GM12874 (cell line): Measurements from ENCODE around the gene ITIH3.

Experiments used
- TF ChIP-seq, protein P1 (sequence below): IDR thresholded peaks from 2 replicates; pipeline ENCODE4 v1.5.1; 2011; ENCODE audit warnings: low read depth, mild to moderate bottlenecking, control low read depth, low read length, moderate library complexity; ENCODE audit not compliant: insufficient read depth

The ITIH3 gene

DNA sequence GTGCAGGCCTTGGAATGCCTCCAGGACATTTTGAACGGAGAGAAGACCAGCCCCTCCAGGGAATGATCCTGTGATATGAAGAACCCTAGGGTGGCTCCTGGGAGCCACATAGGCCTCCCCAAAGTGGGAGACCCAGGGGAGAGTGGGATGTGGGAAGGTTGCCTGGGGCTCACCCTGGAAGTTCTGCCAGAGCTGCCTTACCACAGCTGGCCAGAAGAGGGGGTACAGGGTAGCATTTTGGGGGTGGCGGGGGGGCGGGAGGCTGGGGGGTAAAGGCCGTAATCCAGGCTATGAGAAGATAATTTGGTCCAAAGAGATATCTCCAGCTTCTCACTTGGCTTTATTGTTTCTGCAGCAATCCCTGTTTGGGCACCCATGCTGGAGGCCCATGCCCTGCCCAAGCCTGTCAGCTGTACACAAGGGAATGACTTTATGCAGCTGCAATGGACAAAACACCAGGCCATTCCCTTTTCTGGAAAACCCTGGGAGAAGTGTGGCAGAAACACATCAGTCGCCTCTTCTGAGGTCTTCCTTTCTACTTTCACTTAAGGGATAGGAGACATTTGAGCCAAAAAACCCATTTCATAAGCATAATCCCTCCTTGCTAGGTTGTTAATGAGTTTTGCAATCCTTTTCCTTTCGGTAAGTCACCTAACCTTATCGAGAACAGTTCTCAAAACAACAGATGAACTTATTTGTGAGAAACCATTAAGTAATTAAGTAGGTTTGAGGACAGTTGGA lies 51.3 kb downstream of the ITIH3 start:
- TF ChIP-seq, protein P1, sequence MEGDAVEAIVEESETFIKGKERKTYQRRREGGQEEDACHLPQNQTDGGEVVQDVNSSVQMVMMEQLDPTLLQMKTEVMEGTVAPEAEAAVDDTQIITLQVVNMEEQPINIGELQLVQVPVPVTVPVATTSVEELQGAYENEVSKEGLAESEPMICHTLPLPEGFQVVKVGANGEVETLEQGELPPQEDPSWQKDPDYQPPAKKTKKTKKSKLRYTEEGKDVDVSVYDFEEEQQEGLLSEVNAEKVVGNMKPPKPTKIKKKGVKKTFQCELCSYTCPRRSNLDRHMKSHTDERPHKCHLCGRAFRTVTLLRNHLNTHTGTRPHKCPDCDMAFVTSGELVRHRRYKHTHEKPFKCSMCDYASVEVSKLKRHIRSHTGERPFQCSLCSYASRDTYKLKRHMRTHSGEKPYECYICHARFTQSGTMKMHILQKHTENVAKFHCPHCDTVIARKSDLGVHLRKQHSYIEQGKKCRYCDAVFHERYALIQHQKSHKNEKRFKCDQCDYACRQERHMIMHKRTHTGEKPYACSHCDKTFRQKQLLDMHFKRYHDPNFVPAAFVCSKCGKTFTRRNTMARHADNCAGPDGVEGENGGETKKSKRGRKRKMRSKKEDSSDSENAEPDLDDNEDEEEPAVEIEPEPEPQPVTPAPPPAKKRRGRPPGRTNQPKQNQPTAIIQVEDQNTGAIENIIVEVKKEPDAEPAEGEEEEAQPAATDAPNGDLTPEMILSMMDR, result peak; percentile 63; the same call in 1 of the 2 replicates

DNA sequence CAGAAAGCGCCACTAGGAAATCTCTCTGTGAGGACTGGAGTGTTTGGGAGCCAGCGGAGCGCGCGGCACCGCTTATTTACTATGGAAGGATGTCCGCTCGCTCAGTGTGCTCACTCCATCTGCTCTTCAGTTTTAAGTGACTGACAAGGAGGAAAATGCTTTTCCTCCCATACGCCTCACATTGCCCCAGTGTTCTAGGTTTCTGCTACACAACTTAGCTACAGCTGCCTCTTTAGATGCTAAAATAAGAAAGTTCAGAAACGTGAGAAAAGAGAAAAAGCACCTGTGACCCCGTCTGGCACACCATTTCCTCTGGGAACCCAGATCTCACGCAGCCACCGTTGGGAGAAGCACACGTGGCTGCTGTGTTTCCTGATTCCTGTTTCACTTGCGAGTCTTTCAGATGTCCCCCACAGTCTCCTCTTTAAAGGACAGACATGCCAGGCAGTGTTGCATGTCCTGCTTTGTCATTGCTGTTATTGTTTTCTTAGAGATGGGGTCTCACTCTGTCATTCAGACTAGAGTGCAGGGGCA lies 51.9 kb downstream of the ITIH3 start:
- TF ChIP-seq, protein P1, result no peak

DNA sequence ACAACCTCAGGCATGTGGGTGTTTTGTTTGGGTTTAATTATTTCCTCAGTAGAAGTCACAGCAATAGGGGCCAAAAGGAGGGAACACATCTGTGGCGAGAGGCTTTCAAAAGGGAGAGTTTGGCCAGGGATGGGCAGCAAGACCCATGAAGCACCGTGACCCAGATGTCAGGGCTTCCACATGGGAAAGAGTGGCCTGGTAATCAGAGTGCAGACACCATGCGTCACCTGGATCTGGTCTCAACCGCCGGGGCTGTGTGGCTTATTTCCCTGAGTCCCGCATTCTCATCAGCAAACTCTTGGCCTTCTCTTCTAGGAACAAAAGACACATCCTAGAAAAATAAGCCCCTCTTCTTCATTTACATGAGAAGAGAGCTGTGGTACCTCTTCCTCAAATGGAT lies 52.6 kb downstream of the ITIH3 start:
- TF ChIP-seq, protein P1, result no peak

DNA sequence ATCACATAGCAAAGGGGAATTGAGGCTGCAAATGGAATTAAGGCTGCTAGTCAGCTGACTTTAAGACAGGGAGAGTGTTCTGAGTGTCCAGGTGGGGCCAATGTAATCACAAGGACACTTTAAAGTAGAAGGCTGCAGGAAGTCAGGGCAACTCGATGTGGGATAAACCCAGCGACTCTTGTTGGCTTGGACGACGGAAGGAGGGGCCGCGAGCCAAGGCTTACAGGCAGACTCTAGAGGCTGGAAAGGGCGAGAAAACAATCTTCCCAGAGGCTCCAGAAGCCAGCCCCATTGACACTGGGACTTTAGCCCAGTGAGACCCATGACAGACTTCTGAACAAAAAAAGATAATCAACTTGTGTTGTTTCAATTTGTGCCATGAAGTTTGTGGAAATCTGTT lies 53.1 kb downstream of the ITIH3 start:
- TF ChIP-seq, protein P1, result no peak

DNA sequence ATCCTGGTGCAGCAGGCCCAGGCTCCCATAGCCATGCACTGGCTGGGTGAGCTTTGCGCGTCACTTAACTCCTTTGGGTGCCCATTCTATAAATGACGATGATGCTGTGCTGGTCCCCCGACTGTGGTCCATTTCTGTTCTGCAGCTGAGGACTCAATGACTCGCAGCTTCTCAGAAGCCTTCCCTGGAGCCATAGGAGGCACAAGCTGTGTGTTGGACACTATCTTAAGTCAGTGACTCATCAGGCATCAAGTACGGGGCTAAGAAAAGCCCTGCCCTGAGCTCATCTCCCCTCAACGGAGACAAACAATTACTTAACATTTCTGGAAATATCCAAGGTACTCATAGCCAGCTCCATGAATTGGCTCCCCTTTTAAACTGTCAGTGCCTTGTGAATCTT lies 54.0 kb downstream of the ITIH3 start:
- TF ChIP-seq, protein P1, result no peak

DNA sequence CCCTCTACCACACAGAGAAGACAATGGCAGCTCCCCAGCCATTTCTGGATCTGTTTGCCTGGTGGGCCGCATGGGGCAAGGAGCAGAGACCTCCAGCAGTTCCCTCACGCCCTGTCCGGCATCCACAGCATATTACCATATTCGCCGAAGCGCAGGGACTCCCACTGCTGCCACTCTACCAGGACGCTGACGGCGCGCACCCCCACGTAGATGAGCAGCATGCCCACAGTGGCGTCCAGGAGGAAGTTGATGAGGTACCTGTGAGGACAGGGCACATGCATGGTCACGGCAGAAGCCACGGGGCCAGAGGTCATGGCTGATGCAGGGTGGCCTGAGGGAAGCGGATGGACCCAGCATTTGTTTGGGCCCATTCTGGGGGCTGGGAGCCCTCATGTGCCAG lies 55.1 kb downstream of the ITIH3 start:
- TF ChIP-seq, protein P1, result no peak

DNA sequence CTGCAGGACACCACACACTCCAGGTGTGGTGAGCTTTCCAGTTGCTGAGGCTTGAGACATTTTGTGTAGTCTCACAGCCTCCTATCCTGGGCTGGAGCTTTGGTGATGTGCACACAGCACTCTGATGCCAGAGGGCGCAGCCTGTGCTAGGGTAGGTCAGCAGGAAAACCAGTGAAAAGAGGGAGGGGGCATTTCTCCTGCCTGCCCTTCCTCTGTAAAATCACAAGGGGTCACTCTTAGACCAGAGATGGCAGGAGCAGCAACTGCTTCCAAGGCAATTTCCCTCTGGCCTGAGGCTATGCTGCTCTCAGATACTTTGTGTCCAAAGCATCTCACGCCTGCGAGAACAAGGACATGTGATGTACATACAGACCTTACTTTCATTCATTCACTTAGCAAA lies 56.8 kb downstream of the ITIH3 start:
- TF ChIP-seq, protein P1, result peak; percentile 55
